ENCODE results near the gene LUC7L2. TPM values are rescaled to one million over a fixed set of nuclear protein-coding genes. Genes with fewer than 3 reads are reported as not detected.

Gene LUC7L2
- total and polyA plus RNA-seq, 9 of the 15 experiments (the other 6 are each of a cell fraction or from before 2014, with no cell fraction given) = 56.1 to 207 (median 141) TPM

Small RNAs within 50 kb of the gene (small RNA-seq; reads per million reads assigned to genes)
- gene RNU6-206P (not detected), gene RNU6-911P (not detected)

Other genes starting within 250 kb of the LUC7L2 start
- gene UBN2, start 128.7 kb upstream of the LUC7L2 start, total RNA-seq (2014; rRNA removed) = 6.8 and 7.1 TPM in 2 replicates
- 12.4 and 16.6 TPM in 2 replicates for gene UBN2, start 128.7 kb upstream of the LUC7L2 start, total RNA-seq (2014; rRNA removed; fragmentation: Illumina TruSeq; extraction: Trizol)
- gene UBN2, start 128.7 kb upstream of the LUC7L2 start, total RNA-seq (2015; rRNA removed; fragmentation: Illumina TruSeq; extraction: Trizol) = 12.4 and 12.7 TPM in 2 replicates
- 18.8 and 19.5 TPM in 2 replicates for gene UBN2, start 128.7 kb upstream of the LUC7L2 start, total RNA-seq (2021)
- 11.9 and 15.4 TPM in 2 replicates for gene UBN2, start 128.7 kb upstream of the LUC7L2 start, polyA plus RNA-seq (2011; rRNA removed)
- gene UBN2, start 128.7 kb upstream of the LUC7L2 start, polyA plus RNA-seq (2014; fragmentation: Illumina TruSeq; extraction: Trizol) = 7.8 and 9.9 TPM in 2 replicates
- 1 to 10 TPM; 1.2 to 1.5 TPM for gene UBN2, start 128.7 kb upstream of the LUC7L2 start, polyA plus RNA-seq (2014; fragmentation: Nextera tagmentation; extraction: Ambion mirVana)
- gene UBN2, start 128.7 kb upstream of the LUC7L2 start, polyA plus RNA-seq (2014; rRNA removed) = 6.0 and 6.4 TPM in 2 replicates
- 25.8 and 28.6 TPM in 2 replicates for gene FMC1, start 18.6 kb upstream of the LUC7L2 start, total RNA-seq (2014; rRNA removed)
- gene FMC1, start 18.6 kb upstream of the LUC7L2 start, total RNA-seq (2014; rRNA removed; fragmentation: Illumina TruSeq; extraction: Trizol) = 16.8 and 26.1 TPM in 2 replicates
- 12.1 and 14.0 TPM in 2 replicates for gene FMC1, start 18.6 kb upstream of the LUC7L2 start, total RNA-seq (2015; rRNA removed; fragmentation: Illumina TruSeq; extraction: Trizol)
- 29.0 TPM in 2 replicates for gene FMC1, start 18.6 kb upstream of the LUC7L2 start, total RNA-seq (2021)
- gene FMC1, start 18.6 kb upstream of the LUC7L2 start, polyA plus RNA-seq (2011; rRNA removed) = 30.6 and 49.5 TPM in 2 replicates
- 14.1 and 25.3 TPM in 2 replicates for gene FMC1, start 18.6 kb upstream of the LUC7L2 start, polyA plus RNA-seq (2014; fragmentation: Illumina TruSeq; extraction: Trizol)
- 100 to 1,000 TPM; 112 to 116 TPM for gene FMC1, start 18.6 kb upstream of the LUC7L2 start, polyA plus RNA-seq (2014; fragmentation: Nextera tagmentation; extraction: Ambion mirVana)
- 35.3 and 37.8 TPM in 2 replicates for gene FMC1, start 18.6 kb upstream of the LUC7L2 start, polyA plus RNA-seq (2014; rRNA removed)
- gene KLRG2, start 123.8 kb downstream of the LUC7L2 start, total RNA-seq (2014; rRNA removed) = not detected in 2 replicates
- not detected in 2 replicates for gene KLRG2, start 123.8 kb downstream of the LUC7L2 start, total RNA-seq (2014; rRNA removed; fragmentation: Illumina TruSeq; extraction: Trizol)
- not detected in 2 replicates for gene KLRG2, start 123.8 kb downstream of the LUC7L2 start, total RNA-seq (2015; rRNA removed; fragmentation: Illumina TruSeq; extraction: Trizol)
- not detected in 2 replicates for gene KLRG2, start 123.8 kb downstream of the LUC7L2 start, total RNA-seq (2021)
- not detected in 2 replicates for gene KLRG2, start 123.8 kb downstream of the LUC7L2 start, polyA plus RNA-seq (2011; rRNA removed)
- gene KLRG2, start 123.8 kb downstream of the LUC7L2 start, polyA plus RNA-seq (2014; fragmentation: Illumina TruSeq; extraction: Trizol) = not detected in 2 replicates
- gene KLRG2, start 123.8 kb downstream of the LUC7L2 start, polyA plus RNA-seq (2014; fragmentation: Nextera tagmentation; extraction: Ambion mirVana) = not detected
- gene KLRG2, start 123.8 kb downstream of the LUC7L2 start, polyA plus RNA-seq (2014; rRNA removed) = not detected in 2 replicates
- 1.6 and 4.1 TPM in 2 replicates for gene CLEC2L, start 163.8 kb downstream of the LUC7L2 start, total RNA-seq (2014; rRNA removed)
- 0.73 and 0.87 TPM in 2 replicates for gene CLEC2L, start 163.8 kb downstream of the LUC7L2 start, total RNA-seq (2014; rRNA removed; fragmentation: Illumina TruSeq; extraction: Trizol)
- gene CLEC2L, start 163.8 kb downstream of the LUC7L2 start, total RNA-seq (2015; rRNA removed; fragmentation: Illumina TruSeq; extraction: Trizol) = 1.5 and 1.8 TPM in 2 replicates
- gene CLEC2L, start 163.8 kb downstream of the LUC7L2 start, total RNA-seq (2021) = 5.4 and 5.5 TPM in 2 replicates
- 0.84 and 26.0 TPM in 2 replicates for gene CLEC2L, start 163.8 kb downstream of the LUC7L2 start, polyA plus RNA-seq (2011; rRNA removed)
- 1.9 and 2.9 TPM in 2 replicates for gene CLEC2L, start 163.8 kb downstream of the LUC7L2 start, polyA plus RNA-seq (2014; fragmentation: Illumina TruSeq; extraction: Trizol)
- 1 to 10 TPM in 1 of 2 experiments, under 1 TPM in 1; 0.94 to 2.1 TPM for gene CLEC2L, start 163.8 kb downstream of the LUC7L2 start, polyA plus RNA-seq (2014; fragmentation: Nextera tagmentation; extraction: Ambion mirVana)
- gene CLEC2L, start 163.8 kb downstream of the LUC7L2 start, polyA plus RNA-seq (2014; rRNA removed) = 5.3 and 7.1 TPM in 2 replicates